ENCODE data around the gene TWF2.

Gene TWF2

GRCh38 chr3:52231502-52232278 lies 7.3 kb downstream of the TWF2 start:
- no peaks in the 10 kb centered on the region for H3K36me3 ChIP-seq (ENCODE audit: insufficient read depth)
- peaks cover 10% of the 10 kb centered on the region for H3K4me1 ChIP-seq (ENCODE audit: low read depth, poor library complexity, severe bottlenecking)
- H2AFZ ChIP-seq (ENCODE audit: low read depth) = no peak overlapping the region
- no peak overlapping the region for H3K27ac ChIP-seq
- no peaks in the 10 kb centered on the region for H3K79me2 ChIP-seq (ENCODE audit: insufficient read depth, low read depth)
- peak; percentile 70 for TF ChIP-seq CTCF (conservative IDR thresholded peaks at IDR 0.05; ENCODE audit: low read depth, low read length)
- no peaks in the 10 kb centered on the region for H4K20me1 ChIP-seq (ENCODE audit: insufficient read depth)
- H3K4me2 ChIP-seq = no peak overlapping the region
- no peak overlapping the region for H3K4me3 ChIP-seq (IDR thresholded peaks at IDR 0.05; ENCODE audit: insufficient read depth, low read depth, low read length)
- H3K27me3 ChIP-seq (ENCODE audit: insufficient read depth, low read depth) = no peaks in the 10 kb centered on the region
- no peak overlapping the region for H3K9ac ChIP-seq

GRCh38 chr3:52230889-52231499 lies 8.0 kb downstream of the TWF2 start:
- Histone ChIP-seq H3K9ac (no peak overlapping the region), H2AFZ (ENCODE audit: low read depth) (no peak overlapping the region), H3K4me1 (ENCODE audit: low read depth, poor library complexity, severe bottlenecking) (peaks cover 11% of the 10 kb centered on the region), H3K79me2 (ENCODE audit: insufficient read depth, low read depth) (no peaks in the 10 kb centered on the region), H3K27me3 (ENCODE audit: insufficient read depth, low read depth) (no peaks in the 10 kb centered on the region), H4K20me1 (ENCODE audit: insufficient read depth) (no peaks in the 10 kb centered on the region), H3K27ac (no peak overlapping the region), H3K36me3 (ENCODE audit: insufficient read depth) (no peaks in the 10 kb centered on the region), H3K4me3 (IDR thresholded peaks at IDR 0.05; ENCODE audit: insufficient read depth, low read depth, low read length) (no peak overlapping the region), H3K4me2 (no peak overlapping the region)
- TF ChIP-seq CTCF (conservative IDR thresholded peaks at IDR 0.05; ENCODE audit: low read depth, low read length) = no peak

- no peaks in the 10 kb centered on the region for H3K79me2 ChIP-seq (ENCODE audit: insufficient read depth, low read depth)
- H3K36me3 ChIP-seq (ENCODE audit: insufficient read depth) = no peaks in the 10 kb centered on the region
- H3K4me2 ChIP-seq = no peak overlapping the region
- no peaks in the 10 kb centered on the region for H4K20me1 ChIP-seq (ENCODE audit: insufficient read depth)
- H3K4me1 ChIP-seq (ENCODE audit: low read depth, poor library complexity, severe bottlenecking) = peaks cover 17% of the 10 kb centered on the region
- H3K9ac ChIP-seq = no peak overlapping the region
- H3K27ac ChIP-seq = no peak overlapping the region
- H3K27me3 ChIP-seq (ENCODE audit: insufficient read depth, low read depth) = no peaks in the 10 kb centered on the region
- no peak overlapping the region for H3K4me3 ChIP-seq (IDR thresholded peaks at IDR 0.05; ENCODE audit: insufficient read depth, low read depth, low read length)
- no peak overlapping the region for H2AFZ ChIP-seq (ENCODE audit: low read depth)
- no peak for TF ChIP-seq CTCF (conservative IDR thresholded peaks at IDR 0.05; ENCODE audit: low read depth, low read length)
Observed at GRCh38 chr3:52230461-52230860, 8.5 kb downstream of the TWF2 start.

- Histone ChIP-seq H4K20me1 (ENCODE audit: insufficient read depth) (no peaks in the 10 kb centered on the region), H3K36me3 (ENCODE audit: insufficient read depth) (no peaks in the 10 kb centered on the region), H3K4me2 (no peak overlapping the region), H3K9ac (no peak overlapping the region), H3K4me1 (ENCODE audit: low read depth, poor library complexity, severe bottlenecking) (peaks cover 20% of the 10 kb centered on the region), H3K79me2 (ENCODE audit: insufficient read depth, low read depth) (no peaks in the 10 kb centered on the region), H3K27me3 (ENCODE audit: insufficient read depth, low read depth) (no peaks in the 10 kb centered on the region), H2AFZ (ENCODE audit: low read depth) (no peak overlapping the region), H3K4me3 (IDR thresholded peaks at IDR 0.05; ENCODE audit: insufficient read depth, low read depth, low read length) (no peak overlapping the region), H3K27ac (no peak overlapping the region)
- no peak for TF ChIP-seq CTCF (conservative IDR thresholded peaks at IDR 0.05; ENCODE audit: low read depth, low read length)
Observed at GRCh38 chr3:52229656-52230055, 9.3 kb downstream of the TWF2 start.

All from KMS-11 (cell line).